BLaER1 treated with 17β-estradiol and CSF1 and Interleukin-3, amounts not matched to agents 10 nM and 100 nM (cell line): ENCODE data around the gene KCNE4.
A peak's percentile ranks its signal among the peaks of the same experiment; 100 is the strongest.

ENCODE experiments used
- H3K27ac ChIP-seq, 11 experiments: shearing (Covaris generic); formaldehyde crosslinking; 2 replicates each; pipeline ENCODE4 v1.8.1; 2022
- H3K27me3 ChIP-seq, 11 experiments: shearing (Covaris generic); formaldehyde crosslinking; 2 replicates each; pipeline ENCODE4 v1.8.1; 2022
- H3K36me3 ChIP-seq, 11 experiments: shearing (Covaris generic); formaldehyde crosslinking; 2 replicates each; pipeline ENCODE4 v1.8.1; 2022
- H3K4me1 ChIP-seq, 10 experiments: shearing (Covaris generic); formaldehyde crosslinking; 2 replicates each; pipeline ENCODE4 v1.8.1; 2022
- H3K4me2 ChIP-seq, 11 experiments: shearing (Covaris generic); formaldehyde crosslinking; 2 replicates each; pipeline ENCODE4 v1.8.1; 2022
- H3K4me3 ChIP-seq, 10 experiments: shearing (Covaris generic); formaldehyde crosslinking; 2 replicates each; pipeline ENCODE4 v1.8.1; 2022
- H3K9ac ChIP-seq, 11 experiments: shearing (Covaris generic); formaldehyde crosslinking; 2 replicates each; pipeline ENCODE4 v1.8.1; 2022
- H3K9me3 ChIP-seq, 11 experiments: shearing (Covaris generic); formaldehyde crosslinking; replicated peaks in 1 of 11; 2 replicates each; pipeline ENCODE4 v1.8.1; 2022
- H4K20me1 ChIP-seq, 11 experiments: shearing (Covaris generic); formaldehyde crosslinking; 2 replicates each; pipeline ENCODE4 v1.8.1; 2022
- Cebpa-rat ChIP-seq, 11 experiments: shearing (Covaris generic); IDR thresholded peaks; 2 replicates each; pipeline ENCODE4 v1.8.1; 2022

KCNE4 gene

GRCh38 chr2:223052548-223053483, 826 bp downstream of the KCNE4 start:
- Histone ChIP-seq H3K9me3 (no peaks in the 10 kb centered on the region), H3K27me3 (no peaks in the 10 kb centered on the region), H3K4me3 (no peak overlapping the region), H3K9ac (no peak overlapping the region), H3K36me3 (no peaks in the 10 kb centered on the region), H4K20me1 (no peaks in the 10 kb centered on the region), H3K4me2 (no peak overlapping the region), H3K4me1 (peaks cover 0 to 3% (median 0%) of the 10 kb centered on the region in 10 experiments; a peak in 3 of 20 replicates), H3K27ac (no peak overlapping the region)
- no peak for TF ChIP-seq Cebpa-rat (IDR thresholded peaks at IDR 0.05)

GRCh38 chr2:223053484-223054192, 1.6 kb downstream of the KCNE4 start:
- no peak for TF ChIP-seq Cebpa-rat (IDR thresholded peaks at IDR 0.05)
- no peaks in the 10 kb centered on the region for H3K36me3 ChIP-seq
- no peak overlapping the region for H3K27ac ChIP-seq
- no peaks in the 10 kb centered on the region for H3K4me1 ChIP-seq
- no peaks in the 10 kb centered on the region for H4K20me1 ChIP-seq
- no peak overlapping the region for H3K4me2 ChIP-seq
- H3K4me3 ChIP-seq: no peak overlapping the region
- H3K9ac ChIP-seq: no peak overlapping the region
- H3K9me3 ChIP-seq: no peaks in the 10 kb centered on the region
- no peaks in the 10 kb centered on the region for H3K27me3 ChIP-seq

- TF ChIP-seq Cebpa-rat (IDR thresholded peaks at IDR 0.05): no peak
- Histone ChIP-seq H3K9me3 (no peaks in the 10 kb centered on the region), H3K4me3 (no peak overlapping the region), H3K27me3 (no peaks in the 10 kb centered on the region), H3K27ac (no peak overlapping the region), H3K4me2 (no peak overlapping the region), H3K9ac (no peak overlapping the region), H3K36me3 (no peaks in the 10 kb centered on the region), H3K4me1 (no peaks in the 10 kb centered on the region), H4K20me1 (no peaks in the 10 kb centered on the region)
These were observed 2.3 kb downstream of the KCNE4 start for GRCh38 chr2:223054193-223054781.

GRCh38 chr2:223055140-223055539, 3.1 kb downstream of the KCNE4 start:
- Histone ChIP-seq H3K4me1 (no peaks in the 10 kb centered on the region), H3K4me2 (no peak overlapping the region), H3K9me3 (no peaks in the 10 kb centered on the region), H4K20me1 (no peaks in the 10 kb centered on the region), H3K36me3 (no peaks in the 10 kb centered on the region), H3K27ac (no peak overlapping the region), H3K4me3 (no peak overlapping the region), H3K9ac (no peak overlapping the region), H3K27me3 (no peaks in the 10 kb centered on the region)
- no peak for TF ChIP-seq Cebpa-rat (IDR thresholded peaks at IDR 0.05)

- no peak overlapping the region for H3K4me2 ChIP-seq
- no peak overlapping the region for H3K27ac ChIP-seq
- H3K9me3 ChIP-seq: no peaks in the 10 kb centered on the region
- H3K4me3 ChIP-seq: no peak overlapping the region
- H3K36me3 ChIP-seq: no peaks in the 10 kb centered on the region
- TF ChIP-seq Cebpa-rat (IDR thresholded peaks at IDR 0.05): no peak
- H3K9ac ChIP-seq: no peak overlapping the region
- H4K20me1 ChIP-seq: no peaks in the 10 kb centered on the region
- no peaks in the 10 kb centered on the region for H3K4me1 ChIP-seq
- no peaks in the 10 kb centered on the region for H3K27me3 ChIP-seq
These were observed 3.8 kb downstream of the KCNE4 start for GRCh38 chr2:223055836-223056235.

GRCh38 chr2:223056701-223057418, 4.9 kb downstream of the KCNE4 start:
- Histone ChIP-seq H4K20me1 (no peaks in the 10 kb centered on the region), H3K27me3 (no peaks in the 10 kb centered on the region), H3K36me3 (no peaks in the 10 kb centered on the region), H3K9ac (no peak overlapping the region), H3K9me3 (no peaks in the 10 kb centered on the region), H3K4me3 (no peak overlapping the region), H3K4me1 (no peaks in the 10 kb centered on the region), H3K27ac (no peak overlapping the region), H3K4me2 (no peak overlapping the region)
- no peak for TF ChIP-seq Cebpa-rat (IDR thresholded peaks at IDR 0.05)

GRCh38 chr2:223057569-223057968, 5.6 kb downstream of the KCNE4 start:
- H3K4me3 ChIP-seq: no peak overlapping the region
- TF ChIP-seq Cebpa-rat (IDR thresholded peaks at IDR 0.05): no peak
- H3K27ac ChIP-seq: no peak overlapping the region
- no peaks in the 10 kb centered on the region for H3K27me3 ChIP-seq
- H3K36me3 ChIP-seq: no peaks in the 10 kb centered on the region
- H3K4me2 ChIP-seq: peak overlapping the region in 1 of 11 experiments; percentile 12; a peak in 1 of 22 replicates
- H3K9me3 ChIP-seq: no peaks in the 10 kb centered on the region
- H3K4me1 ChIP-seq: no peaks in the 10 kb centered on the region
- no peaks in the 10 kb centered on the region for H4K20me1 ChIP-seq
- no peak overlapping the region for H3K9ac ChIP-seq

- Histone ChIP-seq H3K4me2 (no peak overlapping the region), H3K4me3 (no peak overlapping the region), H3K9ac (no peak overlapping the region), H3K27me3 (no peaks in the 10 kb centered on the region), H3K27ac (no peak overlapping the region), H3K36me3 (no peaks in the 10 kb centered on the region), H3K9me3 (no peaks in the 10 kb centered on the region), H4K20me1 (no peaks in the 10 kb centered on the region), H3K4me1 (no peaks in the 10 kb centered on the region)
- TF ChIP-seq Cebpa-rat (IDR thresholded peaks at IDR 0.05): no peak
These were observed 7.1 kb downstream of the KCNE4 start for GRCh38 chr2:223058952-223059716.
